Right cardiac atrium (tissue), 5 donors: ENCODE results near the gene SNCA. TPM values are rescaled to one million over a fixed set of nuclear protein-coding genes. Genes with fewer than 3 reads are reported as not detected.
A peak's percentile ranks its signal among the peaks of the same experiment; 100 is the strongest.

Experiments
- ATAC-seq, 2 donors: fragments of 200-7000 bp; cut with Tn5 transposase; one replicate each; pipeline versions ENCODE4 v1.8.0 to v1.9.1; 2020; ENCODE audit warnings: moderate library complexity in 2 of 2, mild to moderate bottlenecking in 1 of 2
- DNase-seq, 3 donors: peaks; one replicate each; pipeline ENCODE4 v3.0.0-alpha.2; 2020
- H3K27ac ChIP-seq: one replicate; pipeline ENCODE4 v1.5.1; 2013; ENCODE audit warnings: mild to moderate bottlenecking, low read length, control low read depth, moderate library complexity
- H3K27me3 ChIP-seq: one replicate; pipeline ENCODE4 v1.6.1; 2013; ENCODE audit not compliant: control insufficient read depth, insufficient read depth
- H3K4me1 ChIP-seq: one replicate; pipeline ENCODE4 v1.6.1; 2013; ENCODE audit warnings: low read length; ENCODE audit not compliant: control insufficient read depth, insufficient read depth
- H3K4me3 ChIP-seq: one replicate; pipeline ENCODE4 v1.5.1; 2013; ENCODE audit warnings: low read length, control low read depth
- H3K9me3 ChIP-seq: one replicate; pipeline ENCODE4 v1.6.1; 2013; ENCODE audit warnings: low read length; ENCODE audit not compliant: control insufficient read depth
- WGBS: extraction: QIAGEN DNeasy Blood & Tissue Kit; methylation state at CpG from one replicate; pipeline ENCODE4 v1.1.7; 2013; 5-methylcytosine and 5-hydroxymethylcytosine counted together
- intact Hi-C, 4 donors: fragments of 100-400 bp; cut with DNase I; formaldehyde crosslinking; loops; one replicate each; pipeline versions ENCODE4 v1.11.0 to v1.14.0; 2022 to 2023
- polyA plus RNA-seq: library from polyadenylated mRNA; stranded (reverse); fragments of 200-250 nt; gene quantifications from one replicate; pipeline ENCODE4 v1.2.3, GENCODE V29; 2013
- total RNA-seq, 4 donors: library from RNA; stranded (reverse); fragmentation: NEBNext Ultra II Directional; extraction: Animal tissue kit (Norgen Biotek cat#: 25700); gene quantifications; one replicate each; pipeline ENCODE4 v1.2.1, GENCODE V29; 2021
- donor health status: healthy with polysubstance abuse.
- donor health status: DM: no; HTN: yes; CAD: no.
- donor health status: DM: no; HTN: no; CAD: no.
- donor health status: DM: no; HTN: yes; CAD: no; lungs with severe emphysema.
- donor health status: DM: yes; HTN: yes; CAD: no.

SNCA gene
- total and polyA plus RNA-seq, 5 donors, result 6.0 to 13.2 (median 6.9) TPM

DNA sequence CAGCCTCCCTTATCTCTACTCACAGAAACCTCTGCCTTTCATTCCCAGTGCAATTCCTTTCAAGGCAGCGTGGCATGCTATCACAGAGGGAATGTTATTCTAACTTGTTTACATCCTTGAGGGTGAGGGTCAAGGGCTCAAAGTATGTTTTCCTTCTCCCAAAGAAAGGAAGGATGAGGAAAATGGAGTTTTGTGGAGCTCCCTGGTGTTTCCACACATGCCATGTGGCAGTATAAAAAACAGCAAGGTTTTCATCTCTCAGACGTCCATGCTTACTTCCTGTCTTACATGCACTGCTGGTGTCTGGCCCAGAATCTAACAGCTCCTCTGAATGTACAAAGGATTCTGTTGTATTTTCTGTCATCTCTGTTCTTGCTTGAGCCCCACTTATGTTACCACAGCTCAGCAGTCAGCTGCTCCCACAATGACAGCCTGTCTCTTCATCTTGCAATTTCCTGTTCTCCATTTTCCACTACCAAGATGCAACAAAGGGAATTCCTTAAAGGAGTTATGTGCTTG, 128.0 kb downstream of the SNCA start:
- H3K27me3 ChIP-seq, result no peaks in the 10 kb centered on the region
- intact Hi-C loops, result no loop called here
- 17% methylated on average over 2 of the region's 2 CpGs for WGBS
- no peak overlapping the region for H3K4me3 ChIP-seq
- no peak overlapping the region for H3K27ac ChIP-seq
- peaks cover 3% of the 10 kb centered on the region for H3K4me1 ChIP-seq
- DNase-seq (no peak), ATAC-seq (peak in 1 of 2 donors; percentile 43)
- no peaks in the 10 kb centered on the region for H3K9me3 ChIP-seq

DNA sequence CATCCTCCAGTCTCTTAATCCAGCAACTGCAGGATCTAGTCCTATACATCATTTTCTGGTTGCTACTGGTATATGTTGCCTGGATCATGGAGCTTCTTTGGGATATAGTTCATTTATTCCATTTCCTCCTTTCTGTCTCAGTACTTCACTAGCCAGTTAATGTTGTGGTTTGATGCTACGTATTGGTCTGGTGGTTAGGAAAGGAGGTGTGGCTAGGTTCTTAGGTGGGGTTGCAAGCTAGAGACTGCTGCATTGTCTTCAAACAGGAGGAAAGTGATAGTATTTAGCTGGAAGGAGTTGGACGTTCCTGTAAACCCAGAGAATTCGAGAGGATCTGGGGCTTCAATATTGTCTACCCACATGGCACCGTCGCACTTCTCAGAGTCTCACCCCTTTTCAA, 129.5 kb downstream of the SNCA start:
- no peak for DNase-seq
- 88% methylated on average over 5 of the region's 5 CpGs for WGBS
- intact Hi-C loops, result no loop called here
- no peaks in the 10 kb centered on the region for H3K27me3 ChIP-seq
- no peak for ATAC-seq
- H3K4me3 ChIP-seq, result no peak overlapping the region
- H3K27ac ChIP-seq, result no peak overlapping the region
- no peaks in the 10 kb centered on the region for H3K9me3 ChIP-seq
- peaks cover 3% of the 10 kb centered on the region for H3K4me1 ChIP-seq

DNA sequence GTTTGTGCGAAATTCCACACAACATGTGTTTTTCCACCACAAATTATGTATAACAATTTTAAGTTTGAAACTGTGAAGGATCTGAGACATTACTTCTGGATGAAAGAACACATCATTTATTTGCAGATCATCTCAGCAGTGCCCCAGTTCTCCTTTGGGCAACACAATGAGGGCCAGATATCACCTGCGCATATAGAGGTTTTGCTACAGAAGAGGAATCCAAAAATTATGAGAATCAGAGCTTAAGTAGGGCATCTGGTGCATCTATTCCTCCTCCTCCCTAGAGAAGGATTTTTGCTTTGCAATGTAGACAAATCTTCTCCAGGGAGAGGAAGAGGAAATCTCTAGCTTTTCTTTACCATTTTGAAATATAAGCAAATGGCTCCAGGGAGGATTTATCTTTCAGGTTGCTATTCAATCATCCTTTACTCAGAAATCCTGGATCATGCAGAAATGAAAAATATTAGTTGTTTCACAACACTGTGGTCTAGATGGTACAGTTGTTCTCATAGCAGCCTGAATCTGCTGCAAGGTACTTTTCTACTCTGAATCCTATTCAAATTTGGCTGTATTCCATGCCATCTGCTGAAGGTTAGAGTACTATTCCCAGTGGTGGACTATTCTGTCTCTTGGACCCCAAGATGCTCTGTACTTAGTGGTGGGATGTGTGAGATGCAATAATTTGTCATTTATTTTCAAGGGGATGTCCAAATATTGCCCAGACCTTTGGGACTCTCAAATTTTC, 132.1 kb downstream of the SNCA start:
- 89% methylated on average over 2 of the region's 2 CpGs for WGBS
- no peak overlapping the region for H3K4me3 ChIP-seq
- no peak overlapping the region for H3K27ac ChIP-seq
- DNase-seq, result no peak
- intact Hi-C loops, result no loop called here
- no peak for ATAC-seq
- H3K9me3 ChIP-seq, result no peaks in the 10 kb centered on the region
- H3K27me3 ChIP-seq, result no peaks in the 10 kb centered on the region
- H3K4me1 ChIP-seq, result peaks cover 3% of the 10 kb centered on the region

DNA sequence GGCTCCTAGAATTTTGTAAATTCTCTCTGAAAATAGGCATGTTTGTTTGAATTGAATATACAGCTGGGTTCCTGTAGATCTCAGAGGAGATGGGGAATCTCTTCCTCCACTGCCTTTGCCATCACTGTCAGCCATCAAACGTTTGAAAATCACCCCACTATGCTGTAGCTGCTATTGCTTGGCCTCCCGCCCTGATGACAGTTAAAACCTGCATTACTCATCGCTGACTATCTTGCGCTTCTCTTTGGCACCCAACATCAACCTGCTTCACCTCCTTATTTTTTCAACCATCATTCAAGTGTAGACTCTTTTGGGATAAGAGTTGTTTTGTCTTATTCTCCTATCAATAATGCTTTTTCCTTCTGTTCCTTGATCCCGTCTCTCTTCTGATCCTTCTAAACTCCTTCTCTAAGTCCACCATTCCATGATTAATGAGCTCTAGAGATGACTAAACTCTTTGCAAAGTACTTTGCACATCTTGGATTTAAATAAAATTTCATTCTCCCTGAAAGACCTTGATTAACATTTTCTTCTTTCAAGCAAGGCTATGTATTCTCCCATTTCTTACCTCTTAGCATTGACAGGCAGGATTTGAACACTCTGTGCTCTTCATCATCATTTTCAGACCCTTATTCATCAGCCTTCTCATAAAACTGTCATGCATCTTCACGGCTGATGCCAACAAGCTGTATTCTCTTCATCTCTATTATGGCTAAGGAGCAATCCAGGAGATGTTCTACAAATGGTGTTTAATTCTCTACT, 133.0 kb downstream of the SNCA start:
- Histone ChIP-seq H3K27ac (no peak overlapping the region), H3K27me3 (no peaks in the 10 kb centered on the region), H3K4me3 (no peak overlapping the region), H3K9me3 (no peaks in the 10 kb centered on the region), H3K4me1 (peaks cover 2% of the 10 kb centered on the region)
- intact Hi-C loops, result no loop called here
- ATAC-seq, result no peak
- no peak for DNase-seq
- 80% methylated on average over 6 of the region's 6 CpGs for WGBS

DNA sequence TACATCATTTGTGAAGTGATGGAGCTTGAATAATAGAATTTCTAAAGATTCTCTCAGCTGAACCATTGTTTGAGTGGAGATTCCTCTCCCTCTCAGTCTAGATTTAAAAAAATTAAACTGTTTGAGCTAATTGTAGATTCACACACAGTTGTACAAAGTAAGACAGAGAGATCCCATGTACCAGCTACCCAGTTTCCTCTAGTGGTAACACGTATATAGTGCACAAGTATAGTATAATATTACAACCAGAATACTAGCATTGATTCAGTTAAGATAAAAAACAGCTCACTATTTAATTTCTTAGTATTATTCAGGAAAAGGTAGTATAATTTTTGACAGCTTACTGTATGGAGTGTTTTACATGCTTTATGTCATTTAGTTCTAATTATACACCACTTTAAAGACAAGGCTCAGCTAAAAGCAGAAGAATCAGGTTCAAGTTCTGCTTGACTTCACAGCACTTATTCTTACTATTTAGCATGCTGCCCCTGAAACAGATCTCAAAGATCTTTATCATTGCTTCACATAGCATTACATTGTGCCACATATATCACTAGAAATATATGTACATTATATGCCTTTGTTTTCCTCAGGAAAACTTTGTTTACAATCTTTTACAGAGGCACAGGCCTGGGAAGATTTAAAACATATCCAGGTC, 136.1 kb downstream of the SNCA start:
- Histone ChIP-seq H3K9me3 (no peaks in the 10 kb centered on the region), H3K4me1 (no peaks in the 10 kb centered on the region), H3K27ac (no peak overlapping the region), H3K27me3 (no peaks in the 10 kb centered on the region), H3K4me3 (no peak overlapping the region)
- 71% methylated on average over 1 of the region's 1 CpG for WGBS
- DNase-seq (no peak), ATAC-seq (no peak)
- intact Hi-C loops, result no loop called here

DNA sequence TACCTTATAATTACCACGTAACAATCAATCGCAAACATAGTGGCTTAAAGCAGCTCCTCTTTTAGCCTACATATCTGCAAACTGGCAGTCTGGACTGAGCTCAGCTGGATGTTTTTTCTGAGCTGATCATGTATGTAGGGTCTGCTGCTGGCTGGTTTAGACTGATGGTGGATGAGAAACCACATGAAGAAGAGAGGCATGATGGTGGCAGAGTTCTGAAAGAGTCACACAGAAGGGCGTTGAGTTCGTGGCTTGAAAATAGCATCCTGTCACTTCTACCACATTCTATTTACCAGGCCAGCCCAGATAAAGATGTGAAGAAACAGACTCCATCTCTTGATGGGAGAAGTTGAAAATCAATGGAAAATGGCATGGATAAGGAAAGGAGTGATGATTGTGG, 151.3 kb downstream of the SNCA start:
- Histone ChIP-seq H3K27ac (no peak overlapping the region), H3K9me3 (no peaks in the 10 kb centered on the region), H3K4me1 (no peaks in the 10 kb centered on the region), H3K27me3 (no peaks in the 10 kb centered on the region), H3K4me3 (no peak overlapping the region)
- DNase-seq, result no peak
- no peak for ATAC-seq
- intact Hi-C loops, result no loop called here
- 87% methylated on average over 4 of the region's 4 CpGs for WGBS

DNA sequence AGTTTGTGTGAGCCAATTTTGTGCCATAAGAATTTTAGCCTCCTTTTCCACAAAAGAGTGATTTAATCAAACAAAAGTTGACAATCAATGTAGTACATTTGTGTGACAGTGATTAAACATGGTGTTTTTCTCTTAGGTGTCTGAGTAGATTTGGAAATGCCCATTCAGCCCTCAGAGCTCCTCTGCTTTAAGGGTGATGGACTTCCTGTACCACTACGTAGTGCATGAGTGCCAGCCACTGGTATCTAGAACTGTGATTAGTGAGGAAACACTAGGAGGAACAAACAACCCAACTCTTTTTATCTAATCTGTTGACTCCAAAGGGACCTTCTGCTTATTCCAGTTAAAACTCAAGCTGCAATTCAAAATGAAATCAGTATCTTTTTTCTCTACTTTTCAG, 151.7 kb downstream of the SNCA start:
- Histone ChIP-seq H3K4me3 (no peak overlapping the region), H3K4me1 (no peaks in the 10 kb centered on the region), H3K27me3 (no peaks in the 10 kb centered on the region), H3K27ac (no peak overlapping the region), H3K9me3 (no peaks in the 10 kb centered on the region)
- ATAC-seq, result no peak
- intact Hi-C loops, result no loop called here
- 37% methylated on average over 1 of the region's 1 CpG for WGBS
- no peak for DNase-seq

DNA sequence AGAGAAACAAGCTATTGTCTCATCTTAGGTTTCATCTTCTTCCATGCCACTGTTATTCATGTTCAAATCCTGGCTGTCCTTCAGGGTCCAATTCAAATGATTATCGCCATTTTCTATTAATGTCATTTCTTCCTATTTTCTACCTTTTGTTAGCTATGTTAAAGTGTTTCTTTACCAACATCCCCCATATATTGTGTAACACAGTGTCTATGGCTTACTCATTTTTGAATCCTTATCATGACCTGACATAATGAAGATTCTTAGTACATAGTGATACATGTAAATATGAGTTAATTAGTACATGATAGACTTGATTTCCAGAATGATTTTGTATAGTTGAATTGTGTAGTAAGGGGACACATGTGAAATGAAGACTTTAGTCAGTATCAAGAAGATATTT, 152.4 kb downstream of the SNCA start:
- no peak for DNase-seq
- 96% methylated on average over 1 of the region's 1 CpG for WGBS
- ATAC-seq, result no peak
- intact Hi-C loops, result no loop called here
- no peaks in the 10 kb centered on the region for H3K9me3 ChIP-seq
- H3K4me3 ChIP-seq, result no peak overlapping the region
- no peak overlapping the region for H3K27ac ChIP-seq
- no peaks in the 10 kb centered on the region for H3K4me1 ChIP-seq
- no peaks in the 10 kb centered on the region for H3K27me3 ChIP-seq

DNA sequence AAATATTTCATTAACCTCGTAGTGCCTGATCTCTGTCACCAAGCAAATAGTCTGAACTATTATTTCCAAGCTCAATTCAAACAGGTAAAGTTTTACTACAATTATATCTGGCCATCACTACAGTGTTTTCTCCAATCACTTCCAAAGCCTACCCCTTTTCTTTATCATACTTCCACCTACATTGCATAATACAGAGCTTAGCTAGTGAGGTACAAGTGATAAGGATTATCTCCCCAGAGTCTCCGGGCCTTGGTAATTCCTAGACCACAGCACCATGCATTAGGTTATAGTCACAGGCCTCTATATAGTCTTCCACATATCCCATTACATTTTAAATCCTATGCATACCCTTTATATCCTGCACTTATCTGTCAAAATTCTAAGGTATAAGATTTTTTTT, 154.2 kb downstream of the SNCA start:
- Histone ChIP-seq H3K27ac (no peak overlapping the region), H3K4me3 (no peak overlapping the region), H3K27me3 (no peaks in the 10 kb centered on the region), H3K9me3 (no peaks in the 10 kb centered on the region), H3K4me1 (no peaks in the 10 kb centered on the region)
- intact Hi-C loops, result no loop called here
- WGBS, result 45% methylated on average over 2 of the region's 2 CpGs
- ATAC-seq (no peak), DNase-seq (no peak)

DNA sequence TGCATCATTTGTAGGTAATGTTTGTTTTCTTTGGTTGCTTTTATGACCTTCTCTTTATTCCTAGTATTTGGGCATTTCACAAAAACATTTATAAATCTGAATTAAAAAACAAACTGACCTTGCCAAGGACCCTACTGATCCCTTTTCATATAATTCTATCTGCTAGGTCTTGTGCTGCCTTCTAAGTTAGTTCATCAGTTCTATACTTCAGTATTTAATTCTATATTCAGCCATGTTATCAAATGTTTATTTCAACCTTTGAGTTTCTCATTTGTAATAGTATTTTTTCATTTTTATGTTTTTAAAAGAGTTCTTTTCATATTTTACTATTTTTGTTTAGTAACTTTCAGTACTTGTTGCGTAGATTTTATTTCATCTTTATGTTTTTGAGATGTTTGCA, 155.3 kb downstream of the SNCA start:
- WGBS, result 86% methylated on average over 1 of the region's 1 CpG
- Histone ChIP-seq H3K9me3 (no peaks in the 10 kb centered on the region), H3K4me1 (no peaks in the 10 kb centered on the region), H3K27ac (no peak overlapping the region), H3K4me3 (no peak overlapping the region), H3K27me3 (no peaks in the 10 kb centered on the region)
- DNase-seq (no peak), ATAC-seq (no peak)
- intact Hi-C loops, result no loop called here

DNA sequence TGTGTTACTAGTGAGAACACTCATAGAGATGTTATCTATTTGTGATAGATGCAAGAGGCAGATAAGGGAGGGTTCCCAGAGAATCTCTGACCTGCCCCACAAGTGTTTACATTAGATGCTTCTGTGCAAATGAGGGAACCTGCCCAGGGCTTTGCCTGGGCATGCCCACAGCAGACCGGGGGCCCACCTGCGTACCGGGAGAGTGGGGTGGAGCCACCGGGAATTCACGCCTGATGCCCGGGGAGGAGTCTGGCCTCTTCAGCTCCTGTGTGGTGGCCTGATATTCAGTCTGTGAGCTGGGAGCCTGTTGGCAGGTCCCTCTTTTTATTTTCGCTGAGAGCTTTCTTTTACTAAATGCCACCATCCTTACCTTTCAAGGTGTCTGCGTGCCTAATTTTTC, 155.7 kb downstream of the SNCA start:
- ATAC-seq, result no peak
- no peaks in the 10 kb centered on the region for H3K4me1 ChIP-seq
- H3K9me3 ChIP-seq, result no peaks in the 10 kb centered on the region
- H3K27me3 ChIP-seq, result no peaks in the 10 kb centered on the region
- no peak overlapping the region for H3K4me3 ChIP-seq
- intact Hi-C loops, result no loop called here
- DNase-seq, result no peak
- WGBS, result 91% methylated on average over 8 of the region's 8 CpGs
- H3K27ac ChIP-seq, result no peak overlapping the region
